Left lung (tissue), 10 donors: ENCODE results near the gene PTPRN2. TPM values are rescaled to one million over a fixed set of nuclear protein-coding genes. Genes with fewer than 3 reads are reported as not detected.

Experiments
- ATAC-seq: fragments of 200-7000 bp; cut with Tn5 transposase; one replicate; pipeline ENCODE4 v1.9.1; 2020; ENCODE audit warnings: moderate library complexity
- DNase-seq, 4 donors: peaks; one replicate each; pipeline ENCODE4 v3.0.0-alpha.2; 2013 to 2020
- H3K27ac ChIP-seq, 2 donors: fragments of 200-600 bp; sonication (generic) in 1 of 2; one replicate each; pipeline versions ENCODE4 v1.5.0 to v1.8.0; 2020 to 2021
- H3K27me3 ChIP-seq, 2 donors: fragments of 200-600 bp; sonication (generic) in 1 of 2; one replicate each; pipeline versions ENCODE4 v1.5.0 to v1.8.0; 2020 to 2021
- H3K36me3 ChIP-seq, 2 donors: fragments of 200-600 bp; sonication (generic) in 1 of 2; one replicate each; pipeline versions ENCODE4 v1.5.0 to v1.8.0; 2020 to 2021
- H3K4me1 ChIP-seq, 2 donors: fragments of 200-600 bp; one replicate each; pipeline ENCODE4 v1.8.0; 2021
- H3K4me3 ChIP-seq, 2 donors: fragments of 200-600 bp; sonication (generic) in 1 of 2; one replicate each; pipeline versions ENCODE4 v1.5.0 to v1.8.0; 2020 to 2021; ENCODE audit warnings: mild to moderate bottlenecking in 1 of 2
- H3K9me3 ChIP-seq, 2 donors: fragments of 200-600 bp; sonication (generic) in 1 of 2; one replicate each; pipeline versions ENCODE4 v1.5.0 to v1.8.0; 2020 to 2021
- CTCF ChIP-seq, 2 donors: fragments of 200-600 bp; sonication (generic) in 1 of 2; IDR thresholded peaks; one replicate each; pipeline versions ENCODE4 v1.5.0 to v1.8.0; 2021; ENCODE audit warnings: antibody characterized with exemption in 2 of 2
- intact Hi-C, 2 donors: fragments of 100-400 bp; cut with DNase I; formaldehyde crosslinking; loops; one replicate each; pipeline versions ENCODE4 v1.11.2 to v1.14.2; 2022
- polyA plus RNA-seq, 6 donors: library from polyadenylated mRNA; unstranded; fragments of 120-200 nt; gene quantifications; one replicate each; pipeline ENCODE4 v1.2.1, GENCODE V29; 2013; ENCODE audit not compliant: insufficient read length in 6 of 6
- total RNA-seq, 2 donors: library from RNA; stranded (reverse); fragmentation: NEBNext Ultra II Directional; extraction: Animal tissue kit (Norgen Biotek cat#: 25700); gene quantifications; one replicate each; pipeline ENCODE4 v1.2.1, GENCODE V29; 2021
- donor health status: DM: no; HTN: yes; CAD: no.
- donor health status: DM: no; HTN: no; CAD: no.

The PTPRN2 gene
- total and polyA plus RNA-seq, 8 donors: 4.0 to 7.8 (median 6.8) TPM

GRCh38 chr7:158053183-158053915 is 534.3 kb downstream of the PTPRN2 start:
- Histone ChIP-seq H3K27me3 (no peaks in the 10 kb centered on the region), H3K27ac (no peak overlapping the region), H3K9me3 (peaks cover 0 to 7% of the 10 kb centered on the region in 2 donors), H3K36me3 (no peaks in the 10 kb centered on the region), H3K4me3 (no peak overlapping the region), H3K4me1 (no peaks in the 10 kb centered on the region)
- DNase-seq: no peak
- no peak for TF ChIP-seq CTCF (IDR thresholded peaks at IDR 0.05)
- ATAC-seq: no peak
- intact Hi-C loops: no loop called here

DNA sequence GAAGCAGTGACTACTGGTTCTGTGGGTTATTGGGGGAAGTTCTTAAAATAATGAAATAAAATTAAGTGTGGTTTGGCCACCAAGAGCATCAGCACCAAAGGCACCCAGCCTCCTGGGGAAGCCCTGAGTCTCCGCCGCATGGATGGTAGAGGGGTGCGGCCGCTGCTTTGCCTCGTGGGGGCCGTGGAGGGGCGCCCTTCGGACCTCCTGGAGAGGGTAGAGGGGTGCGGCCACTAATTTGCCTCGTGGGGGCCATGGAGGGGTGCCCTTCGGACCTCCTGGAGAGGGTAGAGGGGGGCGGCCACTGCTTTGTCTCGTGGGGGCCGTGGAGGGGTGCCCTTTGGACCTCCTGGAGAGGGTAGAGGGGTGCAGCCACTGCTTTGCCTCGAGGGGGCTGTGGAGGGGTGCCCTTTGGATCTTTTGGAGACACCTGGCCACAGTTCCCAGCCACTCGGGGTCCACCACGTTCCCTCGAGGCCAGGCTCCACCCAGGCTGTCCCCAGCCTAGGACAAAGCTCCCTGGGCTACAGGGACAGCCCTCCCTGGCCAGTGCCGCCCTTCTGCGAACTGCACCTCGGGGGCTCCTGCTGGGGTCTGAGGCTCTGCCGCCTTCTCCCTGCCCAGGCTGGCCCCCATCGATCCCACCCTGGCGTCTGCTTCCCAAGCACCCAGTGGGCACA is 535.1 kb downstream of the PTPRN2 start:
- no peak overlapping the region for H3K4me3 ChIP-seq
- H3K36me3 ChIP-seq: no peaks in the 10 kb centered on the region
- no peaks in the 10 kb centered on the region for H3K27me3 ChIP-seq
- no peak for TF ChIP-seq CTCF (IDR thresholded peaks at IDR 0.05)
- H3K27ac ChIP-seq: no peak overlapping the region
- intact Hi-C loops: no loop called here
- peaks cover 0 to 4% of the 10 kb centered on the region in 2 donors for H3K9me3 ChIP-seq
- DNase-seq (peak in 1 of 4 donors; percentile 15), ATAC-seq (no peak)
- no peaks in the 10 kb centered on the region for H3K4me1 ChIP-seq

DNA sequence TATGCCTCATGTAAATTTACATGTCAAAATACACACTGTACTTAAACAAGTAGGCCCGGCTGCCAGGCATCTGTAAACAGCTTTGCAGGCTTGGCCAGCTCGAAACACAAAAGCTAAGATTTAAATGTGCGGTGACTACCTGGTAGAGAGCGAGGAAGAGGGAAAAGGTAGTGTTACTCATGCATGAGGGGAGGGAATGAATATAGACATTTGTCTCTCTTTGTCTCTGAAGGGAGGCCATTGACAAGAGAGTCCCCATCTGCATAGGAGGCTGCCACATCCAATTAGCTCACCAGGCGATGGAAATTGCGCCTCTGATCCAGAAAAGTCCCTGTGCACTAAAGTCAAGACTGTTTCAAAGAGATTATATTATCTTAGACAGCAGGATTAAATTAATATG is 535.8 kb downstream of the PTPRN2 start:
- intact Hi-C loops: no loop called here
- H3K9me3 ChIP-seq: no peaks in the 10 kb centered on the region

DNA sequence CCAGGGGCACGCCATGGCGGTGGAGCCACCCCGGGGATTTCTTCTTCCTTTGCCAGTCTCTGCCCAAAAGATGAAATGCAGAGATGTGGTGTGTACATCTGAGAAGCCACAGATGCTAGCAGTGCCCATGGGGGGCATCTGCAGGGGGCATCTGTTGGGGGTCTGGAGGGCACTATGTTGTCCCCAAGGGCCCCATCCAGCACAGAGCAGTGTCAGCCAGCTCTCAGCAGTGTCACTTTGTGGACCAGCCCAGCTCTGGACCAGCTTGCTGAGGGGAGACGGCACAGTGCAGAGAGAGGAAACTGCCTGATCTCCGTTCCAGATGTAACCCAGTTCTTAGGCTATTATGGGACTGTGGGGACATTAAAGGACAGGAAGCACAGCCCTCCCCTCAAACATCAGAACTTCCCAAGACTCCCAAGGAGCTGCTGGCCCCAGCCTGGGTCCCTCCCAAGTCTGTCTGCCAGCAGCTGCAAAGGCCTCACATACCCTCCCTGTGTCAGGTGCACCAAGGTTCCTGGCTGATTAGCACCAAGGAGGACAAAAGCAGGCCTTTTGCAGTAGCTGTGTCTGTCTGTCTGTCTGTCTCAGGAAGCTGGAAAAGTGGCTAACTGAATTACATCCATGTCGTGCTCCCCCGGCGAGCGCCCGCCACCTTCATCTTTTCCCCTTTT is 536.5 kb downstream of the PTPRN2 start:
- no peaks in the 10 kb centered on the region for H3K9me3 ChIP-seq
- no peaks in the 10 kb centered on the region for H3K4me1 ChIP-seq
- no peak for TF ChIP-seq CTCF (IDR thresholded peaks at IDR 0.05)
- H3K27ac ChIP-seq: no peak overlapping the region
- H3K4me3 ChIP-seq: no peak overlapping the region
- no peak for ATAC-seq
- H3K36me3 ChIP-seq: no peaks in the 10 kb centered on the region
- peak in 1 of 4 donors; percentile 11 for DNase-seq
- intact Hi-C loops: no loop called here
- H3K27me3 ChIP-seq: no peaks in the 10 kb centered on the region

More for the DNA sequence above, 535.8 kb downstream of the PTPRN2 start:
- H3K27ac ChIP-seq: no peak overlapping the region
- no peak overlapping the region for H3K4me3 ChIP-seq
- no peaks in the 10 kb centered on the region for H3K36me3 ChIP-seq
- no peaks in the 10 kb centered on the region for H3K27me3 ChIP-seq
- DNase-seq (no peak), ATAC-seq (no peak)
- TF ChIP-seq CTCF (IDR thresholded peaks at IDR 0.05): no peak
- H3K4me1 ChIP-seq: no peaks in the 10 kb centered on the region

GRCh38 chr7:158050441-158050977 is 537.1 kb downstream of the PTPRN2 start:
- DNase-seq: peak in 1 of 4 donors; percentile 14
- intact Hi-C loops: no loop called here
- Histone ChIP-seq H3K27ac (no peak overlapping the region), H3K9me3 (no peaks in the 10 kb centered on the region), H3K36me3 (no peaks in the 10 kb centered on the region), H3K4me1 (no peaks in the 10 kb centered on the region), H3K4me3 (no peak overlapping the region), H3K27me3 (no peaks in the 10 kb centered on the region)
- ATAC-seq: no peak
- TF ChIP-seq CTCF (IDR thresholded peaks at IDR 0.05): no peak
